Body of pancreas (tissue), 4 donors: Measurements from ENCODE around the gene DDX50. TPM values are rescaled to one million over a fixed set of nuclear protein-coding genes. Genes with fewer than 3 reads are reported as not detected.

Experiments used
- ATAC-seq: fragments of 150-250 bp; one replicate; pipeline ENCODE4 v1.9.1; 2016
- DNase-seq, 4 donors: peaks; one replicate each; pipeline ENCODE4 v3.0.0-alpha.2; 2019
- H3K27ac ChIP-seq, 4 donors: fragments of 200-600 bp; sonication (generic); 1 replicate in 3 of 4; 2 replicates in 1 of 4; pipeline versions ENCODE4 v1.5.1 to v1.6.1; 2016 to 2019; ENCODE audit warnings: mild to moderate bottlenecking in 1 of 4, mixed read lengths in 1 of 4, moderate library complexity in 1 of 4
- H3K27me3 ChIP-seq, 2 donors: fragments of 200-600 bp; sonication (generic); one replicate each; pipeline ENCODE4 v1.6.0; 2016; ENCODE audit warnings: mild to moderate bottlenecking in 1 of 2
- H3K36me3 ChIP-seq, 2 donors: fragments of 200-600 bp; sonication (generic); replicated peaks in 1 of 2; 2 replicates each; pipeline ENCODE4 v1.5.1; 2016; ENCODE audit warnings: low read depth in 2 of 2; ENCODE audit not compliant: insufficient read depth in 1 of 2
- H3K4me1 ChIP-seq: fragments of 200-600 bp; sonication (generic); one replicate; pipeline ENCODE4 v1.6.0; 2016
- H3K4me3 ChIP-seq, 2 donors: fragments of 200-600 bp; sonication (generic); 1 replicate in 1 of 2; 2 replicates in 1 of 2; pipeline ENCODE4 v1.5.1; 2016 to 2019
- H3K9me3 ChIP-seq, 3 donors: fragments of 200-600 bp; sonication (generic); 1 replicate in 2 of 3; 2 replicates in 1 of 3; pipeline ENCODE4 v1.5.1; 2016
- CTCF ChIP-seq, 7 experiments: fragments of 450-650 bp in 4 of 7; fragments of 200-600 bp in 3 of 7; sonication (generic) in 3 of 7; IDR thresholded peaks; one replicate each; pipeline ENCODE4 v1.5.1; 2016 to 2019; ENCODE audit warnings: antibody characterized with exemption in 7 of 7
- POLR2A ChIP-seq, 3 donors: fragments of 450-650 bp; IDR thresholded peaks; one replicate each; pipeline ENCODE4 v1.6.1; 2016; ENCODE audit warnings: antibody characterized with exemption in 3 of 3, mild to moderate bottlenecking in 2 of 3
- WGBS, 2 donors: methylation state at CpG; one replicate each; pipeline ENCODE4 v1.1.5; 2017; 5-methylcytosine and 5-hydroxymethylcytosine counted together
- intact Hi-C: fragments of 100-400 bp; cut with DNase I; formaldehyde crosslinking; loops from one replicate; pipeline ENCODE4 v1.15.1; 2023
- total RNA-seq, 2 donors: library from RNA; depleted of rRNA; stranded (reverse); fragments of >200 nt; gene quantifications; one replicate each; pipeline ENCODE4 v1.1.0, GENCODE V29; 2016

Gene DDX50
- total RNA-seq, 2 donors from 2014 or later: 22.3 to 23.7 TPM

- H3K4me1 ChIP-seq: no peaks in the 10 kb centered on the region
- no peaks in the 10 kb centered on the region for H3K9me3 ChIP-seq
- peak; percentile 15 for ATAC-seq
- 62 to 66% methylated on average over 5 to 6 of the region's 6 CpGs for WGBS, 2 donors
- no peaks in the 10 kb centered on the region for H3K27me3 ChIP-seq
- H3K36me3 ChIP-seq: no peaks in the 10 kb centered on the region
- no peak overlapping the region for H3K27ac ChIP-seq
- no peak for TF ChIP-seq CTCF (IDR thresholded peaks at IDR 0.05)
- no peak for TF ChIP-seq POLR2A (IDR thresholded peaks at IDR 0.05)
- intact Hi-C loops: no loop called here
- no peak for DNase-seq
- no peak overlapping the region for H3K4me3 ChIP-seq
Measured at GRCh38 chr10:68871105-68871711, 29.9 kb upstream of the DDX50 start.

DNA sequence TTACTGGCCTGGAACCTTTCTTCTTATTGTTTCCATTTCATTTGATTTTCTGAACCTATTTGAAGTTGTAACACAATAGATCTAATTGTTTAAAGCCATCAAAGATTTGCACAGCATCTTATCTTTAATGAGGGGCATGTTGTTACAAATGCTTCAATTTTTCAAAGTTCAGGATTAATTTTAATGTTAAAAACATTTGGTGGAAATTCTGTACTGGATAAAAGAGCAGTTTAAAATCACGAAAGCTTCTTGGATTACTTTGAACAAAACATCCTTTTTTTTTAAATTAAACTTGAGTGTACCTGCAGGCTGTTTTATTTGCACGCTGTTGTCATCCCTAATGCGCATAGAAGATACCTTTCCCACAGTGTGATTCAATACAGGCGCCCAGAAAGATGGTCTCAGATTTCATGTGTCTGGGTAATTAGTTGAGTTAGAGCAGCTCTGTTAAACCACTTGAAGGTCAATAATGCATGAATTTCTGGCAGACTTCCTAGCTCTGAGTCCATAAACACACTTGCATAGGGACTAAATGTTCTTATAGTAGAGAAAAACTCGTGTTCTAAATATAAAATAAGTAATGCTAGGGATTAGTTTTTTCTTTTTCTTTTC is 29.3 kb upstream of the DDX50 start:
- Histone ChIP-seq H3K4me1 (no peaks in the 10 kb centered on the region), H3K9me3 (no peaks in the 10 kb centered on the region), H3K4me3 (no peak overlapping the region), H3K27ac (no peak overlapping the region), H3K36me3 (no peaks in the 10 kb centered on the region), H3K27me3 (no peaks in the 10 kb centered on the region)
- TF ChIP-seq CTCF (IDR thresholded peaks at IDR 0.05): no peak
- TF ChIP-seq POLR2A (IDR thresholded peaks at IDR 0.05): no peak
- no peak for ATAC-seq
- peak in 1 of 4 donors; percentile 19 for DNase-seq
- intact Hi-C loops: no loop called here
- 52 to 53% methylated on average over 5 of the region's 5 CpGs for WGBS, 2 donors

GRCh38 chr10:68876246-68877138 is 24.6 kb upstream of the DDX50 start:
- intact Hi-C loops: no loop called here
- Histone ChIP-seq H3K4me1 (peaks cover 8% of the 10 kb centered on the region), H3K4me3 (no peak overlapping the region), H3K36me3 (no peaks in the 10 kb centered on the region), H3K9me3 (no peaks in the 10 kb centered on the region), H3K27me3 (no peaks in the 10 kb centered on the region), H3K27ac (no peak overlapping the region)
- no peak for DNase-seq
- WGBS, 2 donors: 68% methylated on average over 15 of the region's 15 CpGs
- no peak for TF ChIP-seq CTCF (IDR thresholded peaks at IDR 0.05)
- TF ChIP-seq POLR2A (IDR thresholded peaks at IDR 0.05): no peak
- no peak for ATAC-seq

GRCh38 chr10:68877482-68878110 is 23.5 kb upstream of the DDX50 start:
- H3K27ac ChIP-seq: no peak overlapping the region
- TF ChIP-seq POLR2A (IDR thresholded peaks at IDR 0.05) (no peak), CTCF (IDR thresholded peaks at IDR 0.05) (no peak)
- ATAC-seq: no peak

More at GRCh38 chr10:68877482-68878110, 23.5 kb upstream of the DDX50 start:
- H3K4me1 ChIP-seq: peaks cover 8% of the 10 kb centered on the region
- no peaks in the 10 kb centered on the region for H3K36me3 ChIP-seq
- 95 to 100% methylated on average over 1 of the region's 1 CpG for WGBS, 2 donors
- no peak overlapping the region for H3K4me3 ChIP-seq
- intact Hi-C loops: no loop called here
- H3K27me3 ChIP-seq: no peaks in the 10 kb centered on the region
- no peaks in the 10 kb centered on the region for H3K9me3 ChIP-seq
- DNase-seq: no peak
